NCI-H128 (cell line): Measurements from ENCODE around the gene RARG.
"Not testable (repeated sequence)": the region's sequence is repeated elsewhere in the genome, so short reads cannot be mapped to it uniquely, and the experiment has no call there.

Experiments used
- DNase-seq: peaks from one replicate; lab custom pipeline; 2025; ENCODE audit not compliant: unreplicated experiment; lab: John Stamatoyannopoulos, UW

RARG gene

DNA sequence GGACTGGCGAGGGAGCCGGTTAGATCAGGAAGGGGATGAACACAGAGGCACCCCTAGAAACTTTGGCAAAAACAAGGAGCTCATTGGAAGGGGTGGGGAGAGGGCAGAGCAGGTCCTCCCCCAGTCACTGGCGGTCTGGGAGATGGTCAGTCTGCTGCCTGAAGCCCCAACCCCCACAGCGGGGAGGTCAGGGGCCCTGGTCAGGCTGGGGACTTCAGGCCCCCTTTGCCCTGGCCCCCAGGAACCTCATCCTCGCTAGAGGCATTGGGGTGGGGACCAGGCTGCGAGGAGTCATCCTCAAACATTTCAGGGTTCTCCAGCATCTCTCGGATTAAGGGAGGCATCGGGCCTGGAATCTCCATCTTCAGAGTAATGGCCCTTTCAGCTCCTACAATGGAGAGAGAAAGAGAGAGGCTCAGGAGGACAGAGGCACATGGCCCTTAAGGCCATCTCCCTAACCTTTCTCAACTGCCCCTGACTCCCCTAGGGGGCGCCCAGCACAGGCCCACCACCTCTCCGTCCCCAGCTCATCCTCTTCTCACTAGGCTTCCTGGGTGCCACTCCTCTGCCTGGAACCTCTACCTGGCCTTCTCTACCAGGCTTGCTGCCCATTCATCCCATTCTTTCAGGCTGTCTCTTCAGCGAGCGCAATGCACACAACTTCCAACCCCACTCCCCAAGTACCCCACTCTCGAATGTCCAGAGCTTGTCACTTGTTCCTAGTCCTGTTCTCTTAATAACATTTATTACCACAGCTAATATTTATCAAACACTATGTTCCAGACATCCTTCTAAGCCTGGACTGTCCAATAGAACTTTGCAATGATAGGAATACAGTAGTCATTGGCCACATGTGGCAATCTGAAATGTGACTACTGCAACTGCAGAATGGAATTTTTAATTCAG lies 20.3 kb downstream of the RARG start:
- DNase-seq, result no peak

DNA sequence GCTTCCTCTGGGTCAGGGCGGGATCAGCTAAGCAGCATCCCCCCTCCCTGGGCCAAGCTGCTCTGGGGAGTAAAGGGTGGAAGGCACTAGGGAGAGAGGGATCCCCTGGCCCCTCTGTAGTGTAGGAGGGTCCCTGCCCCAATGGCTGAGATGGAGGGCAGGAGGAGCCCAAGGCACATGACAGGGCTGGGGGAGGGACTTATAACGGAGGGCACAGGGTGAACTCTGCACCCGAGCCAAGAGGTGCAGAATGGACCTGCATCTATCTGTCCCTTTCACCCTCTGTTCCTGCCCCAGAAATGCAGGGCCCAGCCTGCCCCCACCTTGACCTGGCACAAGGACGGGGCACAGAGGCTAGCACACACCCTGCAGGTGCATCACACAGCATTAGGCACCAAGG lies 21.2 kb downstream of the RARG start:
- no peak for DNase-seq

- no peak for DNase-seq
These were observed 23.0 kb downstream of the RARG start for GRCh38 chr12:53208877-53209463.

GRCh38 chr12:53208435-53208834 lies 23.6 kb downstream of the RARG start:
- no peak for DNase-seq

DNA sequence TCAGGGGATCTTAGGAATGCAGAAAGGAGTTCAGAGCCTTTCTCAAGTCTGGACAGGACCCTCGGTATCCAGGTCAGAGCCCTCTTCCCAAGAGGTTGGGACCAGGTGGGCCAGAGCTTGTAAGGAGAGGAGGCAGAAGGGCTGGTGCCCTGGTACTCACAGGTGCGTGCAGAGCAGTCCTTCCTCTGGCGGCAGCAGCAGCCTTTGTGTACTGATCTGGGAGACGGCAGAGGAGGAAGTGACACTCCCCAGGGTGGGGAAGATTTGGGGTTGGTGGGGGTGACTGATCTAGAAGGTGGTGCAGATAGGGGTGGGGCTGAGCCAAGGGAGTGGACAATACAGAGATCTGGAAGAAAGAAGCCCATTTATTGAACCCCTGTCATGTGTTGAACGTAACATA lies 25.0 kb downstream of the RARG start, which contains the start of gene ITGB7:
Gene ITGB7, minus strand, starts transcription at position 210 of the 400 bp plus-strand sequence. CDS start 6,808 bp downstream, outside the sequence.
- DNase-seq, result no peak

DNA sequence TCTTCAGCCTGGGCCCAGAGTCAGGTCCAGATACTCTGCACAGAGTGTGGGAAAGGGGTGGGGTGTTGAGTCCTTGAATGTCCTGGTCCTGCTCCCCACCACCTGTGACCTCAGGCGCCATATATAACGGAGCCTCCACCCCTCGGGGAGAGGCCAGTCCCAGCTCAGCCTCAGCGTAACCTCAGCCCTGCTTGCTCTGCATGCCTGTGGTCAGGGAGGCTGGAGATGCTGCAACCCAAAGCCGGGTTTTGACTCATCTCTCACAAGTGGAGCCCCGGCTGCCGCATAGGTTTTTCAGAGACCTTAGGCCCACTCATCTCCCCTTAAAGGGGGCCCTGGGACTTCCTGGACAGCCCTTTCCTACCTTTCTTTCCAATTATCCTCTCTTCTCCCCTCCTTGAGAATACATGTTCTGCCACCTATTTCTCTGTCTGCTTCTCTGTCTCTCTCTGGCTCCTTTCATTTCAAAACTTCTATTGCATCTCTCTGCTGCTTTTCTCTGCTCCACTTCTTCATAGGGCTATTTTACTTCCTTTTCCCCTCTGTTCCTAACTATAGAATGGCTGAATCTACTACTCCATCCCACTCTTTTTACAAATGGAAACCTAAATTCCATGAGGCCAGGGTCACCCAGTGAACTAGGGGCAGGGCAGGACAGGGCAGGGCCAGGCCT lies 26.1 kb downstream of the RARG start:
- DNase-seq, result no peak

GRCh38 chr12:53204351-53204750 lies 27.7 kb downstream of the RARG start:
- no peak for DNase-seq

DNA sequence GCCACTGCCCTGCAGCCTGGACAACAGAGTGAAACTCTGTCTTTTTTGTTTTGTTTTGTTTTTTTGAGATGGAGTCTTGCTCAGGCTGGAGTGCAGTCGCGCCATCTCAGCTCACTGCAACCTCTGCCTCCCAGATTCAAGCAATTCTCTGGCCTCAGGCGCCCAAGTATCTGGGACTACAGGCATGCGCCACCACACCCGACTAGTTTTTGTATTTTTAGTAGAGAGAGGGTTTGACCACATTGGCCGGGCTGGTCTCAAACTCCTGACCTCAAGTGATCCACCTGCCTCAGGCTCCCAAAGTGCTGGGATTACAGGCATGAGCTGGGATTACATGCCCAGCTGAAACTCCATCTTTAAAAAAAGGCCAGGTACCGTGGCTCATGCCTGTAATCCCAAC lies 29.7 kb downstream of the RARG start:
- DNase-seq, result not testable (repeated sequence)

- DNase-seq, result no peak
These were observed 30.4 kb downstream of the RARG start for GRCh38 chr12:53201639-53202038.

- DNase-seq, result no peak
These were observed 30.9 kb downstream of the RARG start for GRCh38 chr12:53201177-53201541.

DNA sequence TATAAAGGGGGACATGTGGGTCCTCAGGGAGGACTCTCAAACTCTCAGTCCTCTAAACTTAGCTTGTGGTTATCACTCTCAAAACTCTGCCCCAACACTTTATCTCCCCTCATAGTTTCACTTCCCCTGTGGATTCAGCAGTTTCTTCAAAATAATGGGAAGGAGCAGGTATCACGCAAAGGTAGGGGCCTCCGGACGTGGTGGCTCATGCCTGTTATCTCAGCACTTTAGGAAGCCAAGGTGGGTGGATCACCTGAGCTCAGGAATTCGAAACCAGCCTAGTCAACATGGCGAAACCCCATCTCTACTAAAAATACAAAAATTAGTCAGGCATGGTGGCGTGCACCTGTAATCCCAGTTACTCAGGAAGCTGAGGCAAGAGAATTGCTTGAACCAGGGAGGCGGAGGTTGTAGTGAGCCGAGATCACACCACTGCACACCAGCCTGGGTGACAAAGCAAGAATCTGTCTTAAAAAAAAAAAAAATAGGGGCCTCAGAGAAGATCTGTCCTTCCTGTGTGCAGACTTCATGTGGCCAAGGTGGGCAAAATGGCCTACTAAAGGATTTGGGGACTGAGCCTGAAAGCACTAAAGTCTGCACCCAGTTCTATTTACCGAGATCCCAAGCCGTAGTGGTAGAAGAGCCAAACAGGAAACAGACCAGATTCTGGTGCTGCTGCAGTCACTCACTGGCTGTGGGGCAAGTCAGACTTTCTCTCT lies 31.4 kb downstream of the RARG start:
- no peak for DNase-seq

GRCh38 chr12:53200107-53200457 lies 31.9 kb downstream of the RARG start:
- no peak for DNase-seq

- no peak for DNase-seq
These were observed 32.3 kb downstream of the RARG start for GRCh38 chr12:53199700-53200099.

GRCh38 chr12:53198486-53199110 lies 33.4 kb downstream of the RARG start:
- no peak for DNase-seq

DNA sequence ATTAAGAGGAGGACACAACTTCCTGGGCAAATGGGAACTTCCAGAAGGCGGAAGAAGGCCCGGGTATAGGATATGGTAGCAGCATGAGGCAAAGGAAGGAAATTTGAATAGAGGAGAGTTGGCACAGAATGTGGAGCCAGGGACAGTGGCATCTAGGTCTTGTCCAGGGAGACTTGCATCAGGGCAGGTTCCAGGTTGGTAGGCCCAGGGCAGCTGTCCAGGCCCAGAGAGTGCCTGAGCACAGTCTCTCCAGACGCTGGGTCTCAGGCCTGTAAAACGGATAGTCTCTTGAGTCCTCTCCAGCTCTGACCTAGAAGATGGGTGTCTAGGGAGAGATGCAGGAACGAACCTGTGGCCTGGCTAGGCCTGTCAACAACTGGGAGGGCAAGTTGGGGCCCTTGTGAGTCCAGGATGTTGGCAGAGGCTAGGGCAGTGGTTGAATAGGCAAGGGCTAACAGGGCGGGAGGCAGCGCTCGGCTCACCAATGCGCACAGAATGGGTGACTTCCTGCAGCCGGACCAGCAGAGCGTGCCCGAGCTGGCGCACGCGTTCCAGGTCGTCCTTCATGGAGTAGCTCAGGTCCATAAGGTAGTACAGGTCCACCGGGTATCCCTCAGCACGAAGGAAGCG lies 34.9 kb downstream of the RARG start:
- no peak for DNase-seq

GRCh38 chr12:53196486-53196885 lies 35.5 kb downstream of the RARG start:
- DNase-seq, result no peak

GRCh38 chr12:53195516-53196420 lies 36.2 kb downstream of the RARG start:
- DNase-seq, result no peak

DNA sequence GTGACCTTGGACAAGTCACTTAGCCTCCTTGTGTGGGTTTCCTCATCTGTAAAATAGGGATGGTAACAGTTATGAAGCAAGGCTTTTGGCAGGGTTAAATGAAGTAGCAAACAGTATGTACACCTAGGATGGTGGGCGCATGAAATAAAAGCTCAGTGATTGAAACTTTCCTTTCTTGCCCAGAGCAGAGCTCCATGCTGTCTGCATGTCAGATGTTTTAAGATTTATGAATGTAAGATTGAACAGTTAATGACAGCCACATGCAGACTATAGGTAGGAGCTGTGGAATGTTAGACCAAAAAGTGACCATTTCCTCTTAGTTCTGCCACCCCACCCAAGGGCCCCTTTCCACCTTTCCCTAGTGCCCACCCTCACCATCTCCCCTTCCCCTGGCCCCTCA lies 37.0 kb downstream of the RARG start:
- DNase-seq, result no peak

DNA sequence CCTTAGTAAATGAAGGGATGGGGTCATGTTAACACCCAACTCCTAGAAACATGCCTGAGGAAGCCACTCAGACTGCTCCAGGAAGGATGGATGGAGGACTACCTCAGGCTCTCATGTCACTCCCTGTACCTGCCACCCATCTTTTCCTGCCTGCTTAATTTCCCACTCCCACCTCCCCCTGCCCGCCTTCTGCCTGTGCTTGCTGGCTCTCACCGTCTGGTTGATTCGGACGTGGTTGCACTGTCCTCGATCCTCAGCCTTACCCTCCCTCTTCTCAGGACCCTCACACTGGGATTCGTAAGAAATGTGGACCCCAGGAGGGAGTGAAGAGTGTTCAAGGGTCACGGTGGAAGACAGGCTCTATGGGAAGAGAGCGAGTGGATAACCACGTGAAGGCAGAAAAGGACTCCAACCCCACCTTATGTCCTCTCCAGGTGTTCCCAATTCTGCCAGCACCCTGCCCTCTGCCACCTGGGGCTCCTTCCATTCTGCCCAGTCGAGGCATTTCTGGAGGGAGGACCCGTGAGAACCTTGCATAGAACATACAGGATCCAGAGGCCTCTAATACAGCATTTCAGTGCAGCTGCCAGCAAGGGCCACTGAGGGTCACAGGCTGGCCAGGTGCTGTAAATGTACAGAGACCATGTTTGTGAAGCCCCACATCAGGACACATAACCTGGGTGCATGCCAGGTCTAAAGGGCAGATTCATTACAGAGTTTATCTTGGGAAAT lies 37.9 kb downstream of the RARG start:
- no peak for DNase-seq
